Activated naive CD4-positive, alpha-beta T cell treated with Interleukin-2 at 50 U/mL for 16 hours (primary cell): ENCODE measurements around the gene TSPAN16.

Source experiments
- DNase-seq: peaks from one replicate; pipeline ENCODE4 v3.0.0-alpha.2; 2020

TSPAN16 gene, protein sequence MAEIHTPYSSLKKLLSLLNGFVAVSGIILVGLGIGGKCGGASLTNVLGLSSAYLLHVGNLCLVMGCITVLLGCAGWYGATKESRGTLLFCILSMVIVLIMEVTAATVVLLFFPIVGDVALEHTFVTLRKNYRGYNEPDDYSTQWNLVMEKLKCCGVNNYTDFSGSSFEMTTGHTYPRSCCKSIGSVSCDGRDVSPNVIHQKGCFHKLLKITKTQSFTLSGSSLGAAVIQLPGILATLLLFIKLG

DNA sequence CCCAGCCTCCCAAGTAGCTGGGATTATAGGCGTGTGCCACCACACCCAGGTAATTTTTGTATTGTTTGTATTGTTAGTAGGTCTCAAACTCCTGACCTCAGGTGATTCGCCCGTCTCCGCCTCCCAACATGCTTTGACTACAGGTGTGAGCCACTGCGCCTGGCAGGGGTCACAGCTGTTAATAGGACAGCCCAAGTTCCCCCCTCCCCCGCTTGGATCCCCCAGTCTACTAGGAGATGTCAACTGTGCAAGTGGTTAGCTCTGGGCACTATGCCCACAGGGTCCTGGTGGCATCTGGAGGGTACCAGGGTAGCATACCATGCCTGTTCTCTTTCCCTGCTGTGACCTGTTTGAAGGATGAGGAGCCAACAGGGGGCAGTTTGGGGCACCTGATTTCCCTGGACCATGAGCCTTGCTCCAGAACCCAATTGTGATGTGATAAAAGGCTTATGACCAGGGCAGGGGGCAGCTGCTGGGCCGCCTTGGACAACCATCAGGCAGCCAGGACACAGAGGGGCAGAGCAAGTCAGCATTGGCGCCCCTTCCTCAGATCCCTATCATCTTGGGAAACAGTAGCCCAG lies at the start of gene TSPAN16:
TSPAN16 (plus strand) TSS at position 496 of the 581 bp plus-strand sequence. CDS start 138 bp downstream, outside the sequence.
- DNase-seq: no peak

DNA sequence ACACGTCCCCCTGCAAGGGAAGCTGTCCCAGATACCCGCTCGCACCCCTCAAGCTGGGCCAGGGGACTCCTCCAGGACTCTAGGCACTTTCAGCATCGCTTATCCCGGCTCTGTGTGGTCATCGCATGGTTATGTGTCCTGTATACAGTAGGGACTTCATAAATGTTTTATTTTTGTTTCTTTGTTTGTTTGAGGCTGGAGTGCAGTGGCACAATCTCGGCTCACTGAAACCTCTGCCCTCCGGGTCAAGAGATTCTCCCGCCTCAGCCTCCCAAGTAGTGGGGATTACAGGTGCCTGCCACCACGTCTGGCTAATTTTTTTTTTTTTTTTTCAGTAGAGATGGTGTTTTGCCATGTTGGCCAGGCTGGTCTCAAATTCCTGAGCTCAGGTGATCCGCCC lies 49.0 kb upstream of the TSPAN16 start:
- no peak for DNase-seq

DNA sequence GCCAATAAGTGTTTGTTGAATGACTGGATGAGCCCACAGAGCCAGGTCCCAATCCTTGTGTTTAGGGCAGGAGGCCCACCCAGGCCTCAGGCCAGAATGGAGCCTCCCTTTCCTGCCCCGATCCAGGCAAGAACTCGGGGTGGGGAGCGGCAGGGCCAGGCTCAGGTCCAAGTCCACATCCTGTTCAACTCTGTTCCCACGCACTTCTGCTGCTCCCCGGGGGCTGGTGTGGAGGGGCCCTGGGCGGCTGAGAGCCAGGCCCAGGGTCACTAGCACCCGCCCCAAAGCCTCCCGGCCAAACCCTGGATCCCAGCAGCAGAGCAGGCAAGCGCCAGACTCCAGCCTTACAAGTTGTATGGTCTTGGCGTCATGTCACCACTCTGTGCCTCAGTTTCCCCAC lies 48.6 kb upstream of the TSPAN16 start:
- no peak for DNase-seq

DNA sequence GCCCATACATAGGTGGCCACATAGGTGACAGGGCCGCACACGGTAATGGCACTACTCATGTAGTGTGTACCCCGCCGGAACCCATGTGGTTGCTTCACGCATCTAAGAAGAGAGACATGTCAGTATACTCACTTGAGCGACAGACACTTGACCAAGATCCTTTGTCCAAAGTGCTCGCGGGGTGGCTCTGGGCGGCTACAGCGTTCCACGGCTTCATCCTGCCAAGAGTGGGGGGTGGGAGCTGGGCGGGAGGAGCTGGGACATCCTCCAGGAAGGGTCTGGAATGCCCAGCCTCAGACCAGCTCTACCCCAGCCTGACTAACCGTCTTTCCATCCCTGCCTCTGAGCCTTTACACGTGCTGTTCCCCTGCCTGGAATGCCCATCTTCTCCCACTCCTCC lies 48.0 kb upstream of the TSPAN16 start:
- DNase-seq: no peak

DNA sequence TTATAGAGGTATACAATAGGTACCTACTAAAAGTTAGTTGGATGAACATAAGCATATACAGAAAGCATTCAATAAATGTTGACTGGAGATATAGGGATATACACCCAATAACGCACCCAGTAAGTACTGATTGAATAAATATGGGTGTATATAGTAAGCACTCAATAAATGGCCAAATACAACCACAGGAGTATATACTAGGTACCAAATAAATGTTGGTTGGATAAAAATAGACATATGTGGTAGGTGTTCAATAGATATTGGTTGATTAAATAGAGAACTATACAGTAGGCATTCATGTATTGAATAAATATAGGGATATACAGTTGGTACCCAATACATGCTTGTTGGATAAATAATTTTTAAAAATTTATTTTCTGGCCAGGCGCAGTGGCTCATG lies 47.1 kb upstream of the TSPAN16 start:
- DNase-seq: no peak

DNA sequence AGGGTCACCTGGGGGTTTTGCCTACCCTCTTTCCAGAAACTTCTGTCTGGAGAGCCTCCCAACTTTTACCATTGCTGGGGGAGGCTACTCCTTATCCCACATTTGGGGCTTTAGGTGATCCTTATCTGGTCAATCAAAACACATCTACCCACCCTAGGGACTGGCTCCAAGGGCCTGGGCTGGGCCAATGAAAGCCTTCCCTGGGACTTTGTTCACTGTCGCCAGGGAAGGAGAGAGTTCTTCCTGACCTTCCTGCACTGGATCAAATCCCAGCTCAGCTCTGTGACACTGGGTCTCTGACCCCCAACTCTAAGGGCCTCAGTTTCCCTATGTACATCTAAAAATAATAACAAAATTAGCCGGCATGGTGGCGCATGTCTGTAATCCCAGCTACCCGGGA lies 44.7 kb upstream of the TSPAN16 start:
- DNase-seq: no peak

DNA sequence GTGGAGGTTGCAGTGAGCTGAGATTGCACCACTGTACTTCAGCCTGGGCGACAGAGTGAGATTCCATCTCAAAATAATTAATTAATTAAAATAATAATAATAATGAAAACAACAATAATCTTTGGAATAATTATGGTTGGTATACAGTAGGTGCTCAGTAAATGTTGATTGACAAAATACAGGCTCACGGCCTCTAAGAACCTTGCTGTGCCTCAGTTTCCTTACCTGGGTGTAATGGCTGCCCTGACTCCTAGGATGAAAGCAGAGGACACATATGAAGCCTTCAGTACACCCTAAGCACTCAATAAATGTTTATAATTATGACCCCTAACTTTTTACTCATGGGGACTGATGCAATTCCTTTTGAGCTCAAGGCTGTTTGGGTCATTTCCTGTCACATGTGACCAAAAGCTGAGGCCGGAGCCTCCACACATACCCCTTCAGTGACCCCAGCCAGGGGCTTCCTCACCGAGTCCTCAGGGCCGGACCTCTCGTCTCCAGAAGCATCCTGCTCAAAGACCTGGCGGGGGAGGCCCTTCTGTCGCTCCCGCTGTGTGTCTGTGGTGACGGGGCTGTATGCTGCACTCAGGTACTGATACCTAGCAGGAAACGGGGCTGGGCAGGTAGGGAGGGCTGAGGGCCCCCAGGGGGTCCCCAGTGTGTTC lies 44.2 kb upstream of the TSPAN16 start:
- DNase-seq: no peak

DNA sequence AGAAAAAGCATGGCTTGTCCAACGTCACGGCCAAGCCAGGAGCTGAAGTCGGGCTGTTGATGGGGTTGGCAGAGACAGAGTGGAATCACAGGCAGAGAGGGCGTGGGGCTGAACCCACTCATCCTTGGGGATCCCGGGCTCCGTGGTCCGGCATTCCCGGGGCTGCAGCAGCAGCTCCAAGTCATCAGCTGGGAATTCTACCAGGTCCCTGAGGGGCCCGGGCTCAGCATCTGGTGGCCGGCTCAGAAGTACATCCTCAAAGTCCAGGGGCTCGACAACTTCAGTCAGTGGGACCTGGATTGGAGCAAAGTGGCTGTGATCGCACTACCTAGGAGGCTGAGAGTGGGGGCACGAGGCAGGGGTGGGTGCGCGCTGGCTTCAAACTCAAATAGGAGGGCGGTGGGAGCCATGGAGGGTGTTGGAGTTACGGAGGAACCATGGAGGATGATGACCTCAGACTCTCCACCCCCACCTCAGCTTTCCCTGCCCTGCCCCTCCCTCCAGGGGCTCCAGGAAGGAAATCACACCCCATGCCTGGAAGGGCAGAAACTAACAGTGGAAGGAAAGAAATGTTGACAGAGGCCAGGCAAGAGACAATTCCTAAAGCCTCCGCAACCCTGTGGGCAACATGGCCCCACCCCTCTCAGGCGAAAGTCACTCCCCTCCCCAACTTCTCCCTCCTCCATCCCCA lies 43.1 kb upstream of the TSPAN16 start:
- no peak for DNase-seq

DNA sequence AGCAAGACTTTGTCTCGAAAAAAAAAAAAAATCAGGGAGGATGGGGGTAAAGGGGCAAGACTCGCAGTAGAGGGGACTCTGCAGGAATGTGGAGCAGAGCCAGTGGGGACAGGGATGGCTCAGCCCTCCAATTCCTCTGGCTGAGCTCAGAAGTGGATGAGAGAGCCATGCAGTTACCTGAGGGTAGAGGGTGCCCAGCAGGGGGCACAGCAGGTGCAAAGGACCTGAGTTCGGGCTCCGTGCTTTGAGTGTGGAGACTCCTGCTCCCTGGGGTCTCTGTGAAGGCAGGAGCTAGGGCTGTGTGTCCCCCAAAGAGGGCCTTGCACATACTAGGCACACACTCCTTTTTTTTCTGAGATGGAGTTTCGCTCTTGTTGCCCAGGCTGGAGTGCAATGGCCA lies 41.3 kb upstream of the TSPAN16 start:
- no peak for DNase-seq

DNA sequence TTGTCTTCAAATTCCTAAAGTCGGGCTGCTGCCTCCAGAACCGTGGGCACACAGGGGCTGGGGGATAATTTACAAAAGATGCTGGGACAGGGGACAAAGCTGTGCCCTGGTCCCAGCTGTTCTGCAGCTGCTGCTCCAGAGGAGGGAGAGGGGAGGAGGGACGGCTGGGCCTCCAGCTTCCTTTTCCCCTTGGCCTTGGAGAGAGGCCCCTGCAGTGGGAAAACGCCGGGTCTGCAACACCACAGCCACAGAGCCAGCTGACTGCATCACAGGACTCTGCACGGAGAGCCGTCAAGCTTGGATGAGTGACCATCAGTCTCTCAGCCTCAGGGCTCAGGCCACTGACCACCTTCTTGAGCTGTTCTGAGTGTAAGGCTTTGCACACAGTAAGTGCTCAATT lies 39.8 kb upstream of the TSPAN16 start:
- DNase-seq: no peak

DNA sequence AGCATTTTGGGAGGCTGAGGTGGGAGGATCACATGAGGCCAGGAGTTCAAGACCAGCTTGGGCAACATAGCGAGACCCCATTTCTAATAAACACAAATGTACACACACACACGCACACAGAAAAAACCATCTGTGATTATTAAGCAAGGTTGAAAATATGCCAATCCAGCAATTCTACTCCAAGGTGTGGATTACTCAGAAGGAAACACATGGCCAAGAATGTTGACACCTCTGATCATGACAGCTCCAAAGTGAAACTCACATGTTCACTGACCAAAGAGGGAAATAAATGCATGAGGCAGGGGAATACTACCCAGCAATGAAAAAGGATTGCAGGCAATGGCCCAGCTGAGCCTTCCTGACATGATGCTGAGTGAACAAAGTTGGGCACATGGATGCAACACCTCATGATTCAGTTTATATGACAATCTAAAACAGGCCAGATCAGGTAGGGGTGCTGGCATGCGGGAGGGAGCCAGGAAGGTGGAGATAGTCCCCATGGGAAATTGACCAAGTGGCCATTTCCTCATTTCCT lies 38.0 kb upstream of the TSPAN16 start:
- no peak for DNase-seq

DNA sequence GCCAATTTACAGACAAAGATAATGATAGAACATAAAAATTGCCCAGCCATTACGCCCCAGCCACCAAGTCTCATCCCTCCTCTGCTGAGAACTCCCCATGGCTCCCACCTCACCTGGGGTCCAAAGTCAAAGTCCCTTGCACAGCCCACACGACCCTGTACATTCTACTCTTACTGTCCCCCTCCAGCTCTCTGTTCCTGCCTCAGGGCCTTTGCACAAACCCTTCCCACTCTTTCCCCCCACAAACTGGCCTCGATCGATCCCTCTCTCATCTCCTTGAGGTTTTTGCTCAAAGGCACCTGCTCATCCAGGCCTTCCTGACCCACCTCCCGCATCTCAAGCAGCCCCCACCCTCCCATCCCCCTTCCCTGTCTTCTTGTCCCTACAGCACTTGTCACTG lies 35.0 kb upstream of the TSPAN16 start:
- DNase-seq: no peak

DNA sequence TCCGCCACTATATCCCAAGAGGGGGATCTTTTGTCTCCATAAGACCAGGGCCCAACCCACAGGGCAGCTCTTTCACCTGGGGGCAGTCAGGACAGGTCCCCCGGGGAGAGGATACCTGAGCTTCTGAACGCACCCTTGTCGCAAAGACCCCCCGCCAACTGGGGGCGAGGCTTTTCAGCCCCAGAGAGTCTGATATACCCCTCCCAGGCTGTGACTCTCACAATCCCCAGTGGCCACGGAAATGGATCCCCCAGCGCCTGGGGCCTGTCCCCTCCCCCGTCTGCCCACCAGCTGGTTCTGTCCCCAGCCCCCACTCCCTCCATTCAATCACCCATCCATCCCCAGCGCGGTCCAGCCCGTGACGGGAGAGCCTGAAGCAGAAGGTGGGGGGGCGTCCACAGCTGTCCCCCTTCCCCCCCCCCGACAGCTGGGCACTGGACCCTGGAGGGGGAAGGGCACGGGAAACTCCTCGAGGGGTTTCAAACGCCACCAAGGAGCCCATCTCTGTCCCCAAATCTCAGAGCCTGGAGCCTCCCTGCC lies 34.5 kb upstream of the TSPAN16 start:
- no peak for DNase-seq

DNA sequence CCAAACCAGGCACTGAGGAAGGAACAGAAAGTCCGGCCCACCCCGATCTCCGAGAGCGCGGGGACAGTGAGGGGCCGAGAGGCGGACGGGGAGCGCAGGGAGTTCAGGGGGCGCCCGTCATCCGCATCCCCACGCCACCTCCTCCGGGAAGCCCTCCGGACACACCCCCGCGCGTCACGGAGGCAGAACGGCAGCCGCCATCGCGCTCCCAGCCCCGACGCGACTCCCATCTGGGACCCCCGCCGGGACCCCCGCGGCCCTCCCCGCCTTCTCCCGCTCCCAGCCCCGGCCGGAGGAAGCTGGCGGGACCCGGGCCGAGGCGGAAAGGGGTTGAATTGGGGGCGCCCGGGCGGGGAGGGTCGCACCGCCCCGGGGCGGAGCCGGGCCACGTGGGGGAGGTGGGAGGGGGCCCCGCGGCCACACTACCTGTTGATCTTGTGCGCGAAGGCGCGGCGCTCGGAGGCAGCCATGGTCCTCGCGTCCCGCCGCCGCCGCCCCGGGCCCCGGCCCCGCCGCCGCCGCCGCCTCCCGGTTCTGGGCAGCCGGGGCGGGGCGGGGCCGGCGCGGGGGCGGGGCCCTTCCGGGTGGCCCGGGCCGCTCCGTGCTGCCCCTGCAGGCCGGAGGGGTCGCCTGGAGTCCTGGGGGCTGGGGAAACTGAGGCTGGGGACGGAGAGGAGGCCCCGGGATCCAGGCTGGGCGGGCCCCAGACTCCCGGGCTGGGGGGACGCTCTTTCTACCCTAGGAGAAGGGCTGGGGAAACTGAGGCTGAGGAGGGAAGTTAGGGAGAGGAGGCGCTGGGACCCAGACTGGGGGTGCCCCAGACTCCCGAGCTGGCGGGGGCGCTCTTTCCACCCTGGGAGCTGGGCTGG lies 33.8 kb upstream of the TSPAN16 start, which contains the start of gene DOCK6:
DOCK6 (minus strand) TSS at position 554 of the 869 bp plus-strand sequence; CDS start at position 470, 84 bp downstream.
- DNase-seq: peak; percentile 13

DNA sequence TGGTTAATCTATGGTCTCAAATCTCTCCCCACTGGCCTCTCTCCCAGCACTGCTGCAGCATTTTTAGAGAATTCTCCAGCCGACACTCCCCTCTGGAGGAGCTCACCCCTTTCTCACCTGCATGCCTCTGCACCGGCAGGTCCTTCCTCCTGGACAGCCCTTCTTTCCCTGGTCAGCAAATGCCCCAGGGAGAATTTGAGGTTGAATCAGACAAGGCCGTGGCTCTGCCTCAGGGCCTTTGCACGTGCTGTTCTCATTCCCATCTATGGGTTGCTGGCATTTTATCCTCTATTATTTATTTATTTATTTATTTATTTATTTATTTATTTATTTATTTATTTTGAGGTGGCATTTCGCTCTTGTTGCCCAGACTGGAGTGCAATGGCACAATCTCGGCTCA lies 32.2 kb upstream of the TSPAN16 start:
- DNase-seq: no peak

DNA sequence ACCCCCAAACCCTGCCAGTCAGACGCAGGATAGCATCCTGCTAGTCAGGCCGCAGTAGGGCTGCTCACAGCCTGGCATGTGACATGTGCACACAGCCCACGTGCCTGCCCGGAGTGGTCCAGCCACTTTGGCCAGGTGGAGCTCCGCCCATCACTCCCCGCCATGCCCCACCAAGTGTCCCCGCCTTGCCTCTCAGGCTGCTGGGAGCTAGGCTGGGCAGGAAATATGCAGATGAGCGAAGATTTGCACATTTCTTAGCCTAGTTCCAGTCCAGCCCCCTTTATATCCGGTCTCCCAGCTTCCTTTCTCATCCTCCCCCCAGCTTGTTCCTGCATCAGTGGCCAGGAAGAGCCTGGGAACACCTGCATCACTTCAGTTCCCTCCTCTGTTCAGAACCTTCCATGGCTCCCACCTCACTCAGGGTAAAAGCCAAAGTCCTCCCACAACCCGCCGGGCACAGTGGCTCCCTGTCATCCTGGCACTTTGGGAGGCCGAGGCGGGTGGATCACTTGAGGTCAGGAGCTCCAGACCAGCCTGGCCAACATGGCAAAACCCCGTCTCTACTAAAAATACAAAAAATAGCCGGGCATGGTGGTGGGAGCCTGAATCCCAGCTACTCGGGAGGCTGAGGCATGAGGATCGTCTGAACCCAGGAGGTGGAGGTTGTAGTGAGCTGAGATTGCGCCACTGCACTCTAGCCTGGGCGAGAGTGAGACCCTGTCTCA lies 31.3 kb upstream of the TSPAN16 start:
- no peak for DNase-seq

DNA sequence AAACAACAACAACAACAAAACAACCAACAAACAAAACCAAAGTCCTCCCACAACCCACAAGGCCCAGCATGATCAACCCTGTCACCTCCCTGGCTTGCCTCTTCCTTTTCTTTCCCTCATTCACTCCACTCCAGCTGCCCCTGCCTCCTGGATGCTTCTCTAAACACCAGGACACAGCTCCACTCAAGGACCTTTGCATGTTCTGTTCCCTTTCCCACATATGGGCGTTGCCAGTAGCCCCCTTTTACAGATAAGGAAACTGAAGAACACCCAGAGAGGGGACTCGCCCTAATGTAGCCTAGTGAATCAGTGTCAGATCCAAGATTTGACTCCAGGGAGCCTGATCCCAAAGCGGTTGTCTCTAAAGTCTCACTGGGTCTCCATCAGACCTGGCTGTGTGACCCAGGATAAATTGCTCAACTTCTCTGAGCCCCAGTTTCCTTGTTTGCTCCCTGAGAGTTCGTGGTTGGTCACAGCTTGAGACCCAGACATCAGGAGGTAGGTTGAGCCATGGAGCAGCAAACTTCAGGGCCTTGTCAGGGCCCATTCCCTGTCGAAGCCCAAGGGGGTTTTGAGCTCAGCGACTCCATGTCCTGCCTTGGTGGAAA lies 30.7 kb upstream of the TSPAN16 start:
- no peak for DNase-seq

DNA sequence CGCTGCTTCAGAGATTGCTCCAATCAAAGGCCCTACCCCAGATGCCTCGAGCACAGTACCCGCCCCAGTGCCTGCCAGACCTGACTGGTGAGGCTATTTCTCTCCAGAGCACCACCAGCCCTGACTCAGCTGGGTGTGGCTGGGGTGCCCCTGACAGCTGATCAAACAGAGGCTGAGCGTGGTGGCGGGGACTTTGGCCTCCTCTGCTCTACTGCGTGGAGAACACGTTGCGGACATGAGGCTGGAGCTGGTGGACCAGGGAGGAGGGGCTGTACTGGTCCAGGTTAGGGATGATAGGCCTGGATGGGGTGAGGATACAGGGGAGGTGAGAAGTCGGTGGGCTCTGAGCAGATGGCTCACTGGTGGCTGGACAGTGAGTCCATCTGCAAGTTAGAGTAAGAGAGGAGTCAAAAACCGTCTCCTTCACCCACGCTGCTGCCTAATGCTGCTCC lies 30.1 kb upstream of the TSPAN16 start:
- DNase-seq: no peak

DNA sequence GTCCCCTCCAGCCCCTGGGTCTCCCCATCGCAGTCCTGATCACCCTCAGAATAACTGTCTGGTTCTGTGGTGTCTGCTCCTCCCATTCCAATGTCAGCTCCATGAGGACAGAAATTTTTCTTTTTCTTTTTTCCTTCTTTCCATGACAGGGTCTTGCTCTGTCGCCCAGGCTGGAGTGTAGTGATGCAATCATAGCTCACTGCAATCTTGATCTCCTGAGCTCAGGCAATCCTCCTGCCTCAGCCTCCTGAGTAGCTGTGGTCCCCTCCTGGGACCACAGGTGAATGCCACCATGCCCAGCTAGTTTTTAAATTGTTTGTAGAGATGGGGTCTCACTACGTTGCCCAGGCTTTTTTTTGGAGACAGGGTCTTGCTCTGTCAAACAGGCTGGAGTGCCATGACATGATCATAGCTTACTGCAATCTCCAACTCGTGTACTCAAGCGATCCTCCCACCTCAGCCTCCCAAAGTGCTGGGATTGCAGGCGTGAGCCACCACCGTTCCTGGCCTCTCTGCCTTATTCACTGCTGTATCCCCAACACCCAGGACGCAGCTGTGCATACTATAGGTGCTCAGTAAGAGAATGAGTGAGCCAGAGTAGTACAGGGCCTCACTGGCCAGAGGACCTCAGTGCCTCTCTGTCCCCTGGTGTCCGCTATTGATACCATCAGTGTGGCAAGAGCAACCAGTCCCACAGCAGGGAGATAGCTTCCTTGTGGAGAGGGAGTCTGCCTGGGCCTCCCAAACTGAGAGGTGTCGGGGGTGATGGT lies 28.5 kb upstream of the TSPAN16 start:
- no peak for DNase-seq

DNA sequence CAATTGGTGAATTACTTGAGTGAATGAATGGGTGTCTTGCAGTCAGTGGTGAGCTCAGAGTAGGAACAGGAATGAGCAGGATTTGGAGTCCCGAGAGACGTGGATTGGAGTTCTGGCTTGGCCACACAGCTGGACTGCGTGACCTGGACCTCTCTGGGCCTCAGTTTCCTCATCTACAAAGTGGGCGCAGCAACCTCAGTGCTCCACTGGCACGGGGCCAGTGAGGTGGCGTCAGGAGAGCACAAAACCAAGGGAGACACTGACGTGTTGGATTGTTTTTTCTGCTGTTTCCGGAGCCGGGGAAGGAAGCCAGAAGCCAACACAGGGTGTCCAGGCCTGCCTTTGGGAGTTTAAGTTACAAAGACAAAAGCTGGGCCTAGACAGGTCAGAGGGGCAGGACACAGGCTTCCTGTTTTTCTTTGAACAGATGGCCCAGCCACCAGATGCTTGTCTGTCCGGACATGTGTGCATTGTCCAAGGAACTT lies 27.1 kb upstream of the TSPAN16 start:
- DNase-seq: no peak
